ENCODE measurements around the gene PTPRE. TPM values are rescaled to one million over a fixed set of nuclear protein-coding genes. Genes with fewer than 3 reads are reported as not detected.
A peak's percentile ranks its signal among the peaks of the same experiment; 100 is the strongest.

The PTPRE gene
- total and polyA plus RNA-seq, 9 donors: 2.1 to 15.5 (median 6.9) TPM

DNA sequence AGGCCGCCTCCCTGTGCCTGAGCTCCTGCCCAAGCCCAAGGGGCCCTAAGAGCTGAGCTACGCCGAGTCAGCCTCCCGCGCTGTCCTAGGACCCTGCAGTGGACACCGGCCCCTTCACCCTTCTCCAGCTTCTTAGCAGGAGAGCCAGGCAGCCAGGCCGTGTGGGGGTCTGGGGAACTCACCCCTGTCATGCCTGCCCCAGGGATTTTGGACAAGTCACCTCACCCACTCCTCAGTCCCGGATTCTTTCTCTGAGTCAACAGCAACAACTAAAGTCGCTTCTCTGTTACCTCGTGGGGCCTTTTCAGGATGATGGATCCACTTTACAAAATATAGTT lies 140.0 kb downstream of the PTPRE start:
- intact Hi-C loops (cut with DNase I): no loop called here
- Histone ChIP-seq H3K9me3 (no peaks in the 10 kb centered on the region), H3K27me3 (no peaks in the 10 kb centered on the region), H3K4me3 (no peak overlapping the region), H3K4me1 (ENCODE audit: insufficient read depth) (peaks cover 4% of the 10 kb centered on the region), H3K36me3 (no peaks in the 10 kb centered on the region), H3K27ac (no peak overlapping the region)
- DNase-seq: peak in 1 of 5 donors; percentile 19
- no peak for TF ChIP-seq EP300 (IDR thresholded peaks at IDR 0.05)
- TF ChIP-seq, protein P1, sequence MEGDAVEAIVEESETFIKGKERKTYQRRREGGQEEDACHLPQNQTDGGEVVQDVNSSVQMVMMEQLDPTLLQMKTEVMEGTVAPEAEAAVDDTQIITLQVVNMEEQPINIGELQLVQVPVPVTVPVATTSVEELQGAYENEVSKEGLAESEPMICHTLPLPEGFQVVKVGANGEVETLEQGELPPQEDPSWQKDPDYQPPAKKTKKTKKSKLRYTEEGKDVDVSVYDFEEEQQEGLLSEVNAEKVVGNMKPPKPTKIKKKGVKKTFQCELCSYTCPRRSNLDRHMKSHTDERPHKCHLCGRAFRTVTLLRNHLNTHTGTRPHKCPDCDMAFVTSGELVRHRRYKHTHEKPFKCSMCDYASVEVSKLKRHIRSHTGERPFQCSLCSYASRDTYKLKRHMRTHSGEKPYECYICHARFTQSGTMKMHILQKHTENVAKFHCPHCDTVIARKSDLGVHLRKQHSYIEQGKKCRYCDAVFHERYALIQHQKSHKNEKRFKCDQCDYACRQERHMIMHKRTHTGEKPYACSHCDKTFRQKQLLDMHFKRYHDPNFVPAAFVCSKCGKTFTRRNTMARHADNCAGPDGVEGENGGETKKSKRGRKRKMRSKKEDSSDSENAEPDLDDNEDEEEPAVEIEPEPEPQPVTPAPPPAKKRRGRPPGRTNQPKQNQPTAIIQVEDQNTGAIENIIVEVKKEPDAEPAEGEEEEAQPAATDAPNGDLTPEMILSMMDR (IDR thresholded peaks at IDR 0.05): no peak
- no peak for TF ChIP-seq POLR2A (IDR thresholded peaks at IDR 0.05)
- WGBS, 3 donors: 90 to 97% (median 96%) methylated on average over 10 of the region's 10 CpGs

- no peak for TF ChIP-seq EP300 (IDR thresholded peaks at IDR 0.05)
- no peak for TF ChIP-seq POLR2A (IDR thresholded peaks at IDR 0.05)
- TF ChIP-seq, protein P1 (IDR thresholded peaks at IDR 0.05): no peak
- Histone ChIP-seq H3K9me3 (no peaks in the 10 kb centered on the region), H3K27ac (no peak overlapping the region), H3K4me1 (ENCODE audit: insufficient read depth) (peaks cover 4% of the 10 kb centered on the region), H3K36me3 (no peaks in the 10 kb centered on the region), H3K4me3 (no peak overlapping the region), H3K27me3 (no peaks in the 10 kb centered on the region)
- 63 to 73% (median 68%) methylated on average over 17 of the region's 17 CpGs for WGBS, 3 donors
- intact Hi-C loops (cut with DNase I): no loop called here
- peak in 1 of 5 donors; percentile 10 for DNase-seq
Observed at GRCh38 chr10:128047351-128047750, 140.4 kb downstream of the PTPRE start.

- no peaks in the 10 kb centered on the region for H3K36me3 ChIP-seq
- H3K27ac ChIP-seq: no peak overlapping the region
- peaks cover 4% of the 10 kb centered on the region for H3K4me1 ChIP-seq (ENCODE audit: insufficient read depth)
- no peaks in the 10 kb centered on the region for H3K27me3 ChIP-seq
- H3K9me3 ChIP-seq: no peaks in the 10 kb centered on the region
- 36 to 48% (median 45%) methylated on average over 21 of the region's 21 CpGs for WGBS, 3 donors
- intact Hi-C loops (cut with DNase I): no loop called here
- no peak overlapping the region for H3K4me3 ChIP-seq
- no peak for TF ChIP-seq POLR2A (IDR thresholded peaks at IDR 0.05)
- TF ChIP-seq, protein P1 (IDR thresholded peaks at IDR 0.05): no peak
- no peak for TF ChIP-seq EP300 (IDR thresholded peaks at IDR 0.05)
- DNase-seq: peak in 1 of 5 donors; percentile 11
Observed at GRCh38 chr10:128047991-128048818, 141.3 kb downstream of the PTPRE start.

DNA sequence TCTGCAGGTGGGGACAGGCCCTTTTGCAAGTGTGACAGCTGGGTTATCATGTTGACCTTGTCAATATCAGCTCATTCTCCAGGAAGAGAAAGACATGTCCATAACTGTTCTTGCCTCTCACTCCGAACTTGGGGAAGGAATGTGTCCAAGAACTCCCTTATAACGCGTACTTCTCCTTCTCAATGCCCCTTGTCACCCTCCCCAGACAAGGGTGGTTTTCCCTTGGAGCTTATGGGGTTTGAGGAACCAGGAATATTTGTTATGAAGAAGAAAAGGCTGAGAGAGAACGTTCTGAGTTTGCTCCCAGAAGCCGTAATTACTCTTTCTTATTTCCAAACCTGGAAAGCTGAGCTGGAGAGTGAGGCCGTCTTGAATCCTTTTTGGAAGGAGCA lies 141.9 kb downstream of the PTPRE start:
- intact Hi-C loops (cut with DNase I): no loop called here
- Histone ChIP-seq H3K27me3 (no peaks in the 10 kb centered on the region), H3K9me3 (no peaks in the 10 kb centered on the region), H3K36me3 (no peaks in the 10 kb centered on the region), H3K4me1 (ENCODE audit: insufficient read depth) (peaks cover 4% of the 10 kb centered on the region), H3K4me3 (no peak overlapping the region), H3K27ac (no peak overlapping the region)
- no peak for DNase-seq
- TF ChIP-seq POLR2A (IDR thresholded peaks at IDR 0.05): no peak
- TF ChIP-seq EP300 (IDR thresholded peaks at IDR 0.05): no peak
- TF ChIP-seq, protein P1 (IDR thresholded peaks at IDR 0.05): no peak
- WGBS, 3 donors: 81 to 94% (median 86%) methylated on average over 6 of the region's 6 CpGs
